ENCODE measurements around the gene ADAMTS1. TPM values are rescaled to one million over a fixed set of nuclear protein-coding genes. Genes with fewer than 3 reads are reported as not detected.

The ADAMTS1 gene
- total and polyA plus RNA-seq, 2 of the 13 experiments (the other 11 are each of a cell fraction or from before 2014, with no cell fraction given) = 0.02 to 0.11 TPM

DNA sequence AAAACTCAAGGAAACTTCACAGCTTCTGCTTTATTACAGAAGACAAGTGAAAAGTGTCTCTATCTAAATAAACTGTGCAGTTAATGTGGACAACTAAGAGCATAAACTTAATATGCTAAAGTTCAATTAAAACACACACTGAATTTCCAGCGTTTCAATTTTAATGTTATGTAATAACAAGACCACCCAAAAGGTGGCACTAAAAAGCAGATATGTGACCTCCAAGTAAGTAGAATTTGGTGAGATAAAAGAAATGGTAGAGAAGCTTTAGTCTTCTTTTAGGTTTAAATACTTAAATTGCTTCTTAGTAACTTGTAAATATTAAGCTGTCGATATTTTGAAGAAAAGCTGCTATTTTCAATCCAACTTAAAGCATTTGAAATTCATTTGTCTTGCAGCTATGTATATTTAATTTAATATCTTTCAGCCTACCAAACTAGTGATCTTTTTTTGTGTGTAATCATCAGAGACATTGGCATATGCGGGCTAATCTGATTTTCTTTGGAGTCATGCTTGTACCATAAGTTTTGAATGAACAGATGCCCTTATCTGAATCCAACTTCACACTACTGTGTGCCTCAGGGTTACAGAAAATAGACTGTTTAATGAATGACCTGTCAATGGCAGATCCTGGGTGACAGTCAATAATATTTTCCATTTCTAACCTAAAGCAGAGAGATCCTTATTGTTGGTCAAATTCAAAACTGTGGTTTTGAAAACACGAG is 36.5 kb upstream of the ADAMTS1 start:
- Histone ChIP-seq H3K4me2 (ENCODE audit: low read depth, low read length) (no peak overlapping the region), H3K36me3 (replicated peaks in 1 of 2; ENCODE audit: control insufficient read depth in 1 of 2, insufficient read depth in 2 of 2, low read length in 2 of 2) (no peaks in the 10 kb centered on the region), H3K9me3 (ENCODE audit: low read length) (peaks cover 74% of the 10 kb centered on the region), H3K4me1 (ENCODE audit: insufficient read depth, low read length) (no peaks in the 10 kb centered on the region), H3K9ac (ENCODE audit: insufficient read depth, low read depth, low read length) (no peak overlapping the region), H3K27me3 (ENCODE audit: control insufficient read depth in 1 of 2, insufficient read depth in 2 of 2, low read length in 2 of 2) (no peaks in the 10 kb centered on the region), H3K4me3 (replicated peaks in 1 of 3; ENCODE audit: insufficient read depth in 1 of 3, low read depth in 2 of 3, low read length in 3 of 3) (no peak overlapping the region), H4K20me1 (ENCODE audit: insufficient read depth, low read length) (no peaks in the 10 kb centered on the region), H3K27ac (ENCODE audit: extremely low read length, insufficient read depth, low read length) (no peak overlapping the region), H2AFZ (ENCODE audit: low read length) (no peak overlapping the region), H3K79me2 (ENCODE audit: insufficient read depth, low read length) (no peaks in the 10 kb centered on the region)
- ATAC-seq (no peak), FAIRE-seq (no peak), DNase-seq (ENCODE audit: low spot score) (no peak)
- intact Hi-C loops (cut with micrococcal nuclease; ENCODE audit: unreplicated experiment) = no loop called here
- 6% methylated on average over 4 of the region's 4 CpGs for WGBS (ENCODE audit: low lambda C conversion rate)
- CTCF ChIA-PET (ENCODE audit: low intra/inter-chr PET ratio, low total read pairs) = no interaction called here
- POLR2A ChIA-PET = no interaction called here
- BruUV-seq (replicated peaks) = no TSS peak
- in situ Hi-C loops (cut with HindIII; ENCODE audit: extremely low pct_ligation_motif_present, low pct_unique_long_range_greater_than_20kb) = no loop called here
- TF ChIP-seq TCF7 (IDR thresholded peaks at IDR 0.05; ENCODE audit: low read depth) (no peak), NPAS2 (CRISPR knock-in tag; IDR thresholded peaks at IDR 0.05; ENCODE audit: borderline replicate concordance) (no peak), ZNF768 (CRISPR knock-in tag; IDR thresholded peaks at IDR 0.05) (no peak), TAF1 (CRISPR knock-in tag; IDR thresholded peaks at IDR 0.05) (no peak), ZNF484 (CRISPR knock-in tag; IDR thresholded peaks at IDR 0.05; ENCODE audit: borderline replicate concordance, low read depth) (no peak), U2AF2 (IDR thresholded peaks at IDR 0.05; ENCODE audit: low read depth, low read length) (no peak), ZNF24 (IDR thresholded peaks at IDR 0.05) (no peak), MAFG (CRISPR knock-in tag; IDR thresholded peaks at IDR 0.05) (no peak), ZNF891 (CRISPR knock-in tag; IDR thresholded peaks at IDR 0.05) (no peak), ZNF788 (CRISPR knock-in tag; IDR thresholded peaks at IDR 0.05; ENCODE audit: borderline replicate concordance) (no peak), SOX5 (CRISPR knock-in tag; IDR thresholded peaks at IDR 0.05; ENCODE audit: borderline replicate concordance) (no peak), LCORL (IDR thresholded peaks at IDR 0.05) (no peak), LCORL (CRISPR knock-in tag; IDR thresholded peaks at IDR 0.05) (no peak), HOXA5 (CRISPR knock-in tag; IDR thresholded peaks at IDR 0.05) (no peak), KLF12 (CRISPR knock-in tag; IDR thresholded peaks at IDR 0.05; ENCODE audit: borderline replicate concordance) (no peak)
- TF ChIP-seq, protein P1, sequence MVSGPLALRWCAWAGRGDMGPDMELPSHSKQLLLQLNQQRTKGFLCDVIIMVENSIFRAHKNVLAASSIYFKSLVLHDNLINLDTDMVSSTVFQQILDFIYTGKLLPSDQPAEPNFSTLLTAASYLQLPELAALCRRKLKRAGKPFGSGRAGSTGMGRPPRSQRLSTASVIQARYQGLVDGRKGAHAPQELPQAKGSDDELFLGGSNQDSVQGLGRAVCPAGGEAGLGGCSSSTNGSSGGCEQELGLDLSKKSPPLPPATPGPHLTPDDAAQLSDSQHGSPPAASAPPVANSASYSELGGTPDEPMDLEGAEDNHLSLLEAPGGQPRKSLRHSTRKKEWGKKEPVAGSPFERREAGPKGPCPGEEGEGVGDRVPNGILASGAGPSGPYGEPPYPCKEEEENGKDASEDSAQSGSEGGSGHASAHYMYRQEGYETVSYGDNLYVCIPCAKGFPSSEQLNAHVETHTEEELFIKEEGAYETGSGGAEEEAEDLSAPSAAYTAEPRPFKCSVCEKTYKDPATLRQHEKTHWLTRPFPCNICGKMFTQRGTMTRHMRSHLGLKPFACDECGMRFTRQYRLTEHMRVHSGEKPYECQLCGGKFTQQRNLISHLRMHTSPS (CRISPR knock-in tag; IDR thresholded peaks at IDR 0.05; ENCODE audit: low read depth) = no peak
- TF ChIP-seq, protein P2, sequence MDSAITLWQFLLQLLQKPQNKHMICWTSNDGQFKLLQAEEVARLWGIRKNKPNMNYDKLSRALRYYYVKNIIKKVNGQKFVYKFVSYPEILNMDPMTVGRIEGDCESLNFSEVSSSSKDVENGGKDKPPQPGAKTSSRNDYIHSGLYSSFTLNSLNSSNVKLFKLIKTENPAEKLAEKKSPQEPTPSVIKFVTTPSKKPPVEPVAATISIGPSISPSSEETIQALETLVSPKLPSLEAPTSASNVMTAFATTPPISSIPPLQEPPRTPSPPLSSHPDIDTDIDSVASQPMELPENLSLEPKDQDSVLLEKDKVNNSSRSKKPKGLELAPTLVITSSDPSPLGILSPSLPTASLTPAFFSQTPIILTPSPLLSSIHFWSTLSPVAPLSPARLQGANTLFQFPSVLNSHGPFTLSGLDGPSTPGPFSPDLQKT (CRISPR knock-in tag; IDR thresholded peaks at IDR 0.05; ENCODE audit: borderline replicate concordance) = no peak
- TF ChIP-seq, protein P3, sequence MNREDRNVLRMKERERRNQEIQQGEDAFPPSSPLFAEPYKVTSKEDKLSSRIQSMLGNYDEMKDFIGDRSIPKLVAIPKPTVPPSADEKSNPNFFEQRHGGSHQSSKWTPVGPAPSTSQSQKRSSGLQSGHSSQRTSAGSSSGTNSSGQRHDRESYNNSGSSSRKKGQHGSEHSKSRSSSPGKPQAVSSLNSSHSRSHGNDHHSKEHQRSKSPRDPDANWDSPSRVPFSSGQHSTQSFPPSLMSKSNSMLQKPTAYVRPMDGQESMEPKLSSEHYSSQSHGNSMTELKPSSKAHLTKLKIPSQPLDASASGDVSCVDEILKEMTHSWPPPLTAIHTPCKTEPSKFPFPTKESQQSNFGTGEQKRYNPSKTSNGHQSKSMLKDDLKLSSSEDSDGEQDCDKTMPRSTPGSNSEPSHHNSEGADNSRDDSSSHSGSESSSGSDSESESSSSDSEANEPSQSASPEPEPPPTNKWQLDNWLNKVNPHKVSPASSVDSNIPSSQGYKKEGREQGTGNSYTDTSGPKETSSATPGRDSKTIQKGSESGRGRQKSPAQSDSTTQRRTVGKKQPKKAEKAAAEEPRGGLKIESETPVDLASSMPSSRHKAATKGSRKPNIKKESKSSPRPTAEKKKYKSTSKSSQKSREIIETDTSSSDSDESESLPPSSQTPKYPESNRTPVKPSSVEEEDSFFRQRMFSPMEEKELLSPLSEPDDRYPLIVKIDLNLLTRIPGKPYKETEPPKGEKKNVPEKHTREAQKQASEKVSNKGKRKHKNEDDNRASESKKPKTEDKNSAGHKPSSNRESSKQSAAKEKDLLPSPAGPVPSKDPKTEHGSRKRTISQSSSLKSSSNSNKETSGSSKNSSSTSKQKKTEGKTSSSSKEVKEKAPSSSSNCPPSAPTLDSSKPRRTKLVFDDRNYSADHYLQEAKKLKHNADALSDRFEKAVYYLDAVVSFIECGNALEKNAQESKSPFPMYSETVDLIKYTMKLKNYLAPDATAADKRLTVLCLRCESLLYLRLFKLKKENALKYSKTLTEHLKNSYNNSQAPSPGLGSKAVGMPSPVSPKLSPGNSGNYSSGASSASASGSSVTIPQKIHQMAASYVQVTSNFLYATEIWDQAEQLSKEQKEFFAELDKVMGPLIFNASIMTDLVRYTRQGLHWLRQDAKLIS (CRISPR knock-in tag; IDR thresholded peaks at IDR 0.05) = no peak
- TF ChIP-seq, protein P4, sequence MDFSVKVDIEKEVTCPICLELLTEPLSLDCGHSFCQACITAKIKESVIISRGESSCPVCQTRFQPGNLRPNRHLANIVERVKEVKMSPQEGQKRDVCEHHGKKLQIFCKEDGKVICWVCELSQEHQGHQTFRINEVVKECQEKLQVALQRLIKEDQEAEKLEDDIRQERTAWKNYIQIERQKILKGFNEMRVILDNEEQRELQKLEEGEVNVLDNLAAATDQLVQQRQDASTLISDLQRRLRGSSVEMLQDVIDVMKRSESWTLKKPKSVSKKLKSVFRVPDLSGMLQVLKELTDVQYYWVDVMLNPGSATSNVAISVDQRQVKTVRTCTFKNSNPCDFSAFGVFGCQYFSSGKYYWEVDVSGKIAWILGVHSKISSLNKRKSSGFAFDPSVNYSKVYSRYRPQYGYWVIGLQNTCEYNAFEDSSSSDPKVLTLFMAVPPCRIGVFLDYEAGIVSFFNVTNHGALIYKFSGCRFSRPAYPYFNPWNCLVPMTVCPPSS (IDR thresholded peaks at IDR 0.05) = no peak

Measured in HepG2 (cell line).